H1 (cell line): ENCODE data around the gene SGSH. TPM values are rescaled to one million over a fixed set of nuclear protein-coding genes. Genes with fewer than 3 reads are reported as not detected.

Experiments used
- CTCF ChIA-PET: fragments of 300-600 bp; sonication (Branson Sonifier 250); formaldehyde crosslinking; loops from one replicate; lab custom pipeline; 2021; ENCODE audit not compliant: partially characterized antibody; lab: Charles Lee
- POLR2A ChIA-PET: fragments of 300-600 bp; sonication (Branson Sonifier 250); formaldehyde crosslinking; loops from one replicate; lab custom pipeline; 2021; ENCODE audit warnings: inconsistent platforms; ENCODE audit not compliant: partially characterized antibody; lab: Charles Lee
- DNase-seq, 2 experiments: peaks; one replicate each; pipeline versions ENCODE4 v3.0.0 to v3.0.0-alpha.2; 2010 to 2022; ENCODE audit warnings: low spot score in 2 of 2, low read depth in 1 of 2, mixed read lengths in 1 of 2
- FAIRE-seq: peaks from 2 replicates; lab custom pipeline; 2011; peaks lifted over from hg19 to GRCh38; lab: Jason Lieb, UNC
- H2AFZ ChIP-seq: 2 replicates; pipeline ENCODE4 v1.8.1; 2012; ENCODE audit warnings: low read length, inconsistent platforms
- H2AK5ac ChIP-seq: 2 replicates; pipeline ENCODE4 v1.6.1; 2013; ENCODE audit warnings: low read depth, low read length
- H2BK120ac ChIP-seq: replicated peaks from 2 replicates; pipeline ENCODE3; 2013; ENCODE audit warnings: low read depth, low read length, inconsistent platforms
- H2BK12ac ChIP-seq: 2 replicates; pipeline ENCODE4 v1.6.1; 2013; ENCODE audit warnings: low read depth, low read length
- H2BK15ac ChIP-seq: 2 replicates; pipeline ENCODE4 v1.6.1; 2013; ENCODE audit warnings: low read length
- H2BK20ac ChIP-seq: 2 replicates; pipeline ENCODE4 v1.6.1; 2013; ENCODE audit warnings: low read length
- H2BK5ac ChIP-seq: 2 replicates; pipeline ENCODE4 v1.6.1; 2013; ENCODE audit warnings: low read depth, low read length
- H3K14ac ChIP-seq: 2 replicates; pipeline ENCODE4 v1.6.1; 2013; ENCODE audit warnings: inconsistent platforms; ENCODE audit not compliant: insufficient read length
- H3K18ac ChIP-seq: 2 replicates; pipeline ENCODE4 v1.6.1; 2013; ENCODE audit warnings: low read length; ENCODE audit errors: extremely low read depth
- H3K23ac ChIP-seq: 2 replicates; pipeline ENCODE4 v1.6.1; 2013; ENCODE audit warnings: inconsistent platforms; ENCODE audit not compliant: insufficient read length
- H3K23me2 ChIP-seq: 2 replicates; pipeline ENCODE4 v1.6.1; 2013; ENCODE audit warnings: low read depth, low read length
- H3K27ac ChIP-seq: 2 replicates; pipeline ENCODE4 v1.6.1; 2011; ENCODE audit warnings: low read depth, low read length, inconsistent platforms
- H3K27me3 ChIP-seq, 4 experiments: replicated peaks in 1 of 4; 1 replicate in 1 of 4; 2 replicates in 3 of 4; pipeline versions ENCODE4 v1.6.1 to v1.8.1; 2011 to 2013; ENCODE audit warnings: low read length in 3 of 4, mild to moderate bottlenecking in 3 of 4, inconsistent platforms in 2 of 4, mixed read lengths in 2 of 4, moderate library complexity in 1 of 4; ENCODE audit not compliant: control insufficient read depth in 3 of 4, insufficient read depth in 3 of 4; ENCODE audit errors: extremely low read depth in 1 of 4
- H3K36me3 ChIP-seq, 4 experiments: 2 replicates each; pipeline versions ENCODE4 v1.6.1 to v1.8.1; 2011 to 2013; ENCODE audit warnings: mild to moderate bottlenecking in 4 of 4, low read length in 3 of 4, moderate library complexity in 2 of 4, control low read depth in 1 of 4, inconsistent platforms in 1 of 4; ENCODE audit not compliant: insufficient read depth in 4 of 4, control insufficient read depth in 2 of 4
- H3K4ac ChIP-seq: replicated peaks from 2 replicates; pipeline ENCODE3; 2013; ENCODE audit warnings: low read length, low read depth, mixed read lengths, inconsistent platforms; ENCODE audit not compliant: insufficient read length
- H3K4me1 ChIP-seq, 4 experiments: replicated peaks in 1 of 4; 1 replicate in 1 of 4; 2 replicates in 3 of 4; pipeline versions ENCODE4 v1.6.1 to v1.8.1; 2011 to 2013; ENCODE audit warnings: low read length in 3 of 4, inconsistent platforms in 2 of 4, mixed read lengths in 1 of 4; ENCODE audit not compliant: insufficient read depth in 4 of 4, control insufficient read depth in 3 of 4
- H3K4me2 ChIP-seq, 2 experiments: 2 replicates each; pipeline versions ENCODE4 v1.6.1 to v1.8.1; 2011 to 2013; ENCODE audit warnings: low read depth in 2 of 2, low read length in 2 of 2, control low read depth in 1 of 2, inconsistent platforms in 1 of 2, mild to moderate bottlenecking in 1 of 2; ENCODE audit not compliant: insufficient read depth in 1 of 2
- H3K4me3 ChIP-seq, 4 experiments: fragments of 200-600, 300-600 bp in 1 of 4; sonication (generic), shearing (Covaris generic), sonication (Bioruptor Twin) in 1 of 4; 2 replicates each; pipeline versions ENCODE4 v1.5.1 to v1.8.1; 2011 to 2016; ENCODE audit warnings: low read length in 4 of 4, low read depth in 3 of 4, control low read depth in 2 of 4, inconsistent platforms in 2 of 4, mild to moderate bottlenecking in 2 of 4, mixed read lengths in 1 of 4, moderate library complexity in 1 of 4; ENCODE audit not compliant: insufficient read depth in 2 of 4; ENCODE audit errors: extremely low read depth in 1 of 4
- H3K56ac ChIP-seq: replicated peaks from 2 replicates; pipeline ENCODE3; 2013; ENCODE audit warnings: low read depth, mild to moderate bottlenecking, mixed read lengths, low read length, inconsistent platforms; ENCODE audit not compliant: insufficient read length
- H3K79me1 ChIP-seq: 2 replicates; pipeline ENCODE4 v1.6.1; 2013; ENCODE audit warnings: low read depth, low read length, control low read depth
- H3K79me2 ChIP-seq, 2 experiments: 2 replicates each; pipeline versions ENCODE4 v1.6.1 to v1.8.1; 2012 to 2013; ENCODE audit warnings: low read length in 2 of 2, mild to moderate bottlenecking in 2 of 2, inconsistent platforms in 1 of 2; ENCODE audit not compliant: insufficient read depth in 2 of 2, control insufficient read depth in 1 of 2
- H3K9ac ChIP-seq, 4 experiments: replicated peaks in 1 of 4; 1 replicate in 1 of 4; 2 replicates in 3 of 4; pipeline versions ENCODE4 v1.6.1 to v1.8.1; 2011 to 2013; ENCODE audit warnings: low read depth in 3 of 4, low read length in 3 of 4, control low read depth in 2 of 4, mild to moderate bottlenecking in 2 of 4, moderate library complexity in 2 of 4, inconsistent platforms in 1 of 4; ENCODE audit errors: extremely low read depth in 1 of 4
- H3K9me3 ChIP-seq, 2 experiments: 2 replicates each; pipeline versions ENCODE4 v1.6.1 to v1.8.1; 2012 to 2013; ENCODE audit warnings: mild to moderate bottlenecking in 2 of 2, moderate library complexity in 2 of 2, control low read depth in 1 of 2, inconsistent platforms in 1 of 2, low read depth in 1 of 2, low read length in 1 of 2, mixed read lengths in 1 of 2; ENCODE audit not compliant: insufficient read depth in 2 of 2
- H4K20me1 ChIP-seq, 2 experiments: replicated peaks in 1 of 2; 2 replicates each; pipeline versions ENCODE3 to v1.8.1; 2011 to 2013; ENCODE audit warnings: inconsistent platforms in 2 of 2, low read length in 2 of 2, mild to moderate bottlenecking in 1 of 2; ENCODE audit not compliant: insufficient read depth in 2 of 2, control insufficient read depth in 1 of 2
- H4K5ac ChIP-seq: 2 replicates; pipeline ENCODE4 v1.6.1; 2013; ENCODE audit warnings: low read length, low read depth, mixed read lengths, inconsistent platforms; ENCODE audit not compliant: insufficient read length
- H4K8ac ChIP-seq: 2 replicates; pipeline ENCODE4 v1.8.0; 2013; ENCODE audit warnings: mild to moderate bottlenecking, moderate library complexity, low read length, inconsistent platforms; ENCODE audit not compliant: insufficient read depth; ENCODE audit errors: extremely low read depth
- H4K91ac ChIP-seq: replicated peaks from 2 replicates; pipeline ENCODE3; 2013; ENCODE audit warnings: low read length, mixed read lengths, inconsistent platforms; ENCODE audit not compliant: insufficient read length
- CHD1 ChIP-seq: IDR thresholded peaks from 2 replicates; pipeline ENCODE4 v1.6.1; 2012; ENCODE audit warnings: low read depth, low read length, improper control_type of control experiment
- WGBS, 2 experiments: shearing (Covaris generic) in 1 of 2; methylation state at CpG; one replicate each; pipeline versions ENCODE4 v1.1.6 to v1.1.7; 2013 to 2015; ENCODE audit warnings: low lambda C conversion rate in 2 of 2, mixed read lengths in 2 of 2, inconsistent platforms in 1 of 2, low coverage in 1 of 2, missing lambda C conversion rate in 1 of 2; ENCODE audit not compliant: insufficient replicate concordance in 2 of 2, insufficient coverage in 1 of 2, insufficient read length in 1 of 2; ENCODE audit errors: extremely low coverage in 1 of 2, missing lambda C conversion rate in 1 of 2; 5-methylcytosine and 5-hydroxymethylcytosine counted together
- polyA plus RNA-seq, 7 experiments: library from polyadenylated mRNA; depleted of rRNA in 3 of 7; stranded (reverse) in 5 of 7; unstranded in 2 of 7; fragments of >200 nt in 5 of 7; fragments of 200-250 nt in 2 of 7; gene quantifications; 1 replicate in 5 of 7; 2 replicates in 1 of 7; 4 replicates in 1 of 7; pipeline versions ENCODE4 v1.2.1 to v1.2.3, GENCODE V29; 2011 to 2013; ENCODE audit warnings: missing spikeins in 2 of 7, mixed read lengths in 2 of 7
- total RNA-seq: library from RNA; stranded (reverse); fragmentation: NEBNext Ultra II Directional; extraction: Animal tissue kit (Norgen Biotek cat#: 25700); gene quantifications from 2 replicates; pipeline ENCODE4 v1.2.1, GENCODE V29; 2021

The SGSH gene
- total and polyA plus RNA-seq, 2 of the 8 experiments (the other 6 are each of a cell fraction or from before 2014, with no cell fraction given), result 18.0 to 19.6 TPM

GRCh38 chr17:80245566-80246265, 25.6 kb upstream of the SGSH start:
- no peak overlapping the region for H3K4me2 ChIP-seq
- no peaks in the 10 kb centered on the region for H3K27me3 ChIP-seq
- no peak overlapping the region for H2BK12ac ChIP-seq
- H3K23me2 ChIP-seq, result no peaks in the 10 kb centered on the region
- no peak overlapping the region for H3K4ac ChIP-seq
- H2BK5ac ChIP-seq, result no peak overlapping the region
- H3K56ac ChIP-seq, result no peak overlapping the region
- no peak overlapping the region for H3K9ac ChIP-seq
- H3K27ac ChIP-seq, result no peak overlapping the region
- ChIA-PET CTCF (interaction anchor here (1.9 kb wide), 1 partner anchor 17 kb away, joined by 4 read pairs; no protein-coding TSS in a partner anchor), POLR2A (interaction anchor here (0.8 to 1.5 kb wide), 4 partner anchors 9 to 16 kb away, joined by 3 read pairs; no protein-coding TSS in a partner anchor)
- no peak overlapping the region for H2BK15ac ChIP-seq
- no peak for TF ChIP-seq CHD1
- no peak overlapping the region for H3K4me3 ChIP-seq
- no peak overlapping the region for H2BK20ac ChIP-seq
- H4K91ac ChIP-seq, result no peak overlapping the region
- H2AK5ac ChIP-seq, result no peak overlapping the region
- H3K79me2 ChIP-seq, result no peaks in the 10 kb centered on the region
- FAIRE-seq (no peak), DNase-seq (no peak)
- peaks cover 0 to 3% of the 10 kb centered on the region in 2 experiments for H4K20me1 ChIP-seq
- no peak overlapping the region for H3K18ac ChIP-seq
- H3K79me1 ChIP-seq, result no peaks in the 10 kb centered on the region
- no peak overlapping the region for H3K14ac ChIP-seq
- no peak overlapping the region for H4K8ac ChIP-seq
- no peak overlapping the region for H3K23ac ChIP-seq
- H4K5ac ChIP-seq, result no peak overlapping the region
- H3K9me3 ChIP-seq, result no peaks in the 10 kb centered on the region; a peak in 1 of 4 replicates
- H2AFZ ChIP-seq, result no peak overlapping the region
- 96% methylated on average over 22 of the region's 27 CpGs; no CpG with 5 or more reads in 1 of the 2 experiments for WGBS, 2 experiments
- no peaks in the 10 kb centered on the region for H3K4me1 ChIP-seq
- no peak overlapping the region for H2BK120ac ChIP-seq
- H3K36me3 ChIP-seq, result peaks cover 0 to 8% (median 5%) of the 10 kb centered on the region in 4 experiments; a peak in 5 of 8 replicates
